ENCODE results near the gene BNC2. TPM values are rescaled to one million over a fixed set of nuclear protein-coding genes. Genes with fewer than 3 reads are reported as not detected.

The BNC2 gene
- total RNA-seq, 2 experiments from 2014 or later = not detected

- Histone ChIP-seq H3K27ac (ENCODE audit: low read depth, low read length, poor library complexity, severe bottlenecking) (no peak overlapping the region), H2AFZ (ENCODE audit: low read length) (no peak overlapping the region), H3K4me1 (ENCODE audit: insufficient read depth, low read length, poor library complexity, severe bottlenecking) (no peaks in the 10 kb centered on the region), H3K79me2 (ENCODE audit: insufficient read depth, low read depth, low read length) (no peaks in the 10 kb centered on the region), H4K20me1 (ENCODE audit: insufficient read depth, low read length) (no peaks in the 10 kb centered on the region), H3K9me2 (ENCODE audit: insufficient read depth, low read length) (no peaks in the 10 kb centered on the region), H3K4me3 (ENCODE audit: low read depth, low read length, poor library complexity, severe bottlenecking) (no peak overlapping the region), H3K36me3 (ENCODE audit: insufficient read depth, low read length) (no peaks in the 10 kb centered on the region), H3K9me3 (ENCODE audit: low read length) (no peaks in the 10 kb centered on the region), H3K4me2 (ENCODE audit: low read length) (no peak overlapping the region)
- no peak for DNase-seq (ENCODE audit: low spot score)
- ChIA-PET POLR2A (interaction anchor here (0.7 kb wide), 1 partner anchor 1611 kb away, joined by 3 read pairs; no protein-coding TSS in a partner anchor), CTCF (ENCODE audit: unreplicated experiment) (no interaction called here)
- intact Hi-C loops (cut with micrococcal nuclease; ENCODE audit: unreplicated experiment) = no loop called here
- no TSS peak for BruUV-seq (replicated peaks)
- TF ChIP-seq CTCF (conservative IDR thresholded peaks at IDR 0.05; ENCODE audit: low read length) (no peak), EZH2phosphoT487 (IDR thresholded peaks at IDR 0.05; ENCODE audit: borderline replicate concordance, low read depth, low read length) (no peak)
Measured at GRCh38 chr9:16412740-16413139, 457.7 kb downstream of the BNC2 start.

- Histone ChIP-seq H3K9me3 (ENCODE audit: low read length) (no peaks in the 10 kb centered on the region), H3K4me1 (ENCODE audit: insufficient read depth, low read length, poor library complexity, severe bottlenecking) (no peaks in the 10 kb centered on the region), H3K27ac (ENCODE audit: low read depth, low read length, poor library complexity, severe bottlenecking) (no peak overlapping the region), H3K36me3 (ENCODE audit: insufficient read depth, low read length) (no peaks in the 10 kb centered on the region), H3K9me2 (ENCODE audit: insufficient read depth, low read length) (no peaks in the 10 kb centered on the region), H4K20me1 (ENCODE audit: insufficient read depth, low read length) (no peaks in the 10 kb centered on the region), H3K4me3 (ENCODE audit: low read depth, low read length, poor library complexity, severe bottlenecking) (no peak overlapping the region), H2AFZ (ENCODE audit: low read length) (no peak overlapping the region), H3K4me2 (ENCODE audit: low read length) (no peak overlapping the region), H3K79me2 (ENCODE audit: insufficient read depth, low read depth, low read length) (no peaks in the 10 kb centered on the region)
- no TSS peak for BruUV-seq (replicated peaks)
- no peak for DNase-seq (ENCODE audit: low spot score)
- ChIA-PET POLR2A (interaction anchor here (0.5 kb wide), 1 partner anchor 644 kb away, joined by 5 read pairs; no protein-coding TSS in a partner anchor), CTCF (ENCODE audit: unreplicated experiment) (no interaction called here)
- TF ChIP-seq EZH2phosphoT487 (IDR thresholded peaks at IDR 0.05; ENCODE audit: borderline replicate concordance, low read depth, low read length) (no peak), CTCF (conservative IDR thresholded peaks at IDR 0.05; ENCODE audit: low read length) (no peak)
- intact Hi-C loops (cut with micrococcal nuclease; ENCODE audit: unreplicated experiment) = no loop called here
Measured at GRCh38 chr9:16411311-16411710, 459.2 kb downstream of the BNC2 start.

DNA sequence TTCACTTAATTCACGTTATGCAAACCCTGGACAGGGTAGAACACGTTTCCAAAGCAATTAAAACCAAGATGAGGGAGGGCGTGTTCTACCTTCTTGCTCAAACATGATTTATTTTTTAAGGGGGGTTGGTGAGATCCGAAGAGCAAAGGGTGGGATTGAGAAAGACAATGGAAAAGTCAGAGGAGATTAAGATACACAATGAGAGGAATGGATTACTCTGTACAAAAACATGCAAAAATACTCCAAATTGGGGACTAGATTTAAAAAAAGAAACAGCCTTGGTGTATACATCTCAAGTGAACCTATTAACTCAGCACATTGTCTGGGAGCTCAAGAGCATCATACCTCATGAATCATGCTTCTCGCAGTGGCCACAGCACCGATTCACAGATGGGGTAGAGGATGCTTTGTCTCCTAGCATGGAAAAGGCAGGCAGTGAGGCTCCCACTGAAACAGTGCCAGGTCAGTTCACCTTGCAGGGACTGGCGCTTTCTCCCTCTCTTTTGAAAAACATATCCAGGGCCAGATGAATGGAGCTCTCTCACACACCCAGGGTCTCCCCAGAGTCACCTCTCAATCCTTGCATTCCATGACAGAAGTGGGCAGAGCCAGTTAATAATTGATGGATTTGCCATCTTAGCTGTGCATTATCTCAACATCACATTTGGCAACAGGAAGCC is 459.7 kb downstream of the BNC2 start:
- Histone ChIP-seq H3K9me3 (ENCODE audit: low read length) (no peaks in the 10 kb centered on the region), H3K4me1 (ENCODE audit: insufficient read depth, low read length, poor library complexity, severe bottlenecking) (no peaks in the 10 kb centered on the region)
- no TSS peak for BruUV-seq (replicated peaks)

More for the DNA sequence above, 459.7 kb downstream of the BNC2 start:
- Histone ChIP-seq H2AFZ (ENCODE audit: low read length) (no peak overlapping the region), H3K79me2 (ENCODE audit: insufficient read depth, low read depth, low read length) (no peaks in the 10 kb centered on the region), H4K20me1 (ENCODE audit: insufficient read depth, low read length) (no peaks in the 10 kb centered on the region), H3K9me2 (ENCODE audit: insufficient read depth, low read length) (no peaks in the 10 kb centered on the region), H3K4me3 (ENCODE audit: low read depth, low read length, poor library complexity, severe bottlenecking) (no peak overlapping the region), H3K27ac (ENCODE audit: low read depth, low read length, poor library complexity, severe bottlenecking) (no peak overlapping the region), H3K4me2 (ENCODE audit: low read length) (no peak overlapping the region), H3K36me3 (ENCODE audit: insufficient read depth, low read length) (no peaks in the 10 kb centered on the region)
- no peak for DNase-seq (ENCODE audit: low spot score)
- intact Hi-C loops (cut with micrococcal nuclease; ENCODE audit: unreplicated experiment) = no loop called here
- TF ChIP-seq EZH2phosphoT487 (IDR thresholded peaks at IDR 0.05; ENCODE audit: borderline replicate concordance, low read depth, low read length) = no peak
- no peak for TF ChIP-seq CTCF (conservative IDR thresholded peaks at IDR 0.05; ENCODE audit: low read length)
- CTCF ChIA-PET (ENCODE audit: unreplicated experiment) = no interaction called here
- POLR2A ChIA-PET = interaction anchor here (0.5 kb wide), 1 partner anchor 644 kb away, joined by 5 read pairs; no protein-coding TSS in a partner anchor

Data from OCI-LY7 (cell line).